Hepatocyte (in vitro differentiated cells): Measurements from ENCODE around the gene PRPF6. TPM values are rescaled to one million over a fixed set of nuclear protein-coding genes. Genes with fewer than 3 reads are reported as not detected.

Experiments used
- DNase-seq: peaks from one replicate; pipeline ENCODE4 v3.0.0-alpha.2; 2016; ENCODE audit warnings: low spot score
- H2AFZ ChIP-seq: fragments of 200-600 bp; sonication (generic); 2 replicates; pipeline ENCODE4 v1.6.0; 2016; ENCODE audit warnings: antibody characterized with exemption, mild to moderate bottlenecking
- H3K27ac ChIP-seq: fragments of 200-600 bp; sonication (generic); 2 replicates; pipeline ENCODE4 v1.5.1; 2016; ENCODE audit warnings: mild to moderate bottlenecking
- H3K27me3 ChIP-seq: fragments of 200-600 bp; sonication (generic); 2 replicates; pipeline ENCODE4 v1.6.1; 2016
- H3K36me3 ChIP-seq: fragments of 200-600 bp; sonication (generic); replicated peaks from 2 replicates; pipeline ENCODE4 v1.5.1; 2016; ENCODE audit warnings: low read depth; ENCODE audit not compliant: insufficient read depth
- H3K4me1 ChIP-seq: fragments of 200-600 bp; sonication (generic); 2 replicates; pipeline ENCODE4 v1.5.1; 2016; ENCODE audit warnings: mild to moderate bottlenecking, moderate library complexity; ENCODE audit not compliant: insufficient read depth
- H3K4me2 ChIP-seq: fragments of 200-600 bp; sonication (generic); 2 replicates; pipeline ENCODE4 v1.6.0; 2016
- H3K4me3 ChIP-seq: fragments of 200-600 bp; sonication (generic); 2 replicates; pipeline ENCODE4 v1.5.1; 2016; ENCODE audit warnings: mild to moderate bottlenecking
- H3K79me2 ChIP-seq: fragments of 200-600 bp; sonication (generic); 2 replicates; pipeline ENCODE4 v1.6.0; 2017; ENCODE audit warnings: mild to moderate bottlenecking
- H3K9me2 ChIP-seq: fragments of 200-600 bp; sonication (generic); replicated peaks from 2 replicates; pipeline ENCODE4 v1.6.0; 2017; ENCODE audit warnings: mild to moderate bottlenecking; ENCODE audit not compliant: insufficient read depth
- H3K9me3 ChIP-seq: fragments of 200-600 bp; sonication (generic); 2 replicates; pipeline ENCODE4 v1.5.1; 2016; ENCODE audit warnings: low read depth, mild to moderate bottlenecking
- H4K20me1 ChIP-seq: fragments of 200-600 bp; sonication (generic); 2 replicates; pipeline ENCODE4 v1.6.0; 2016; ENCODE audit warnings: mild to moderate bottlenecking; ENCODE audit not compliant: insufficient read depth, poor library complexity, severe bottlenecking
- CTCF ChIP-seq: fragments of 200-600 bp; sonication (generic); IDR thresholded peaks from 2 replicates; pipeline ENCODE4 v1.5.1; 2016; ENCODE audit warnings: antibody characterized with exemption, mild to moderate bottlenecking; ENCODE audit not compliant: poor library complexity
- EZH2 ChIP-seq: fragments of 200-600 bp; sonication (generic); IDR thresholded peaks from 2 replicates; pipeline ENCODE4 v1.6.1; 2016; ENCODE audit warnings: antibody characterized with exemption, mild to moderate bottlenecking, borderline replicate concordance
- EZH2phosphoT487 ChIP-seq: fragments of 200-600 bp; sonication (generic); IDR thresholded peaks from one replicate; pipeline ENCODE4 v1.6.1; 2018; ENCODE audit warnings: antibody characterized with exemption, mild to moderate bottlenecking, low read depth, moderate library complexity; ENCODE audit not compliant: unreplicated experiment, severe bottlenecking
- WGBS: methylation state at CpG from one replicate; pipeline ENCODE4 v1.1.6; 2016; ENCODE audit warnings: low lambda C conversion rate; ENCODE audit errors: missing lambda C conversion rate; 5-methylcytosine and 5-hydroxymethylcytosine counted together
- polyA plus RNA-seq: library from polyadenylated mRNA; unstranded; fragments of >200 nt; fragmentation: Nextera tagmentation; extraction: Ambion mirVana; gene quantifications from 2 replicates; pipeline ENCODE4 v1.2.1, GENCODE V29; 2016
- total RNA-seq: library from RNA; depleted of rRNA; stranded (reverse); fragments of >200 nt; gene quantifications from 2 replicates; pipeline ENCODE4 v1.2.3, GENCODE V29; 2014

PRPF6 gene
- total and polyA plus RNA-seq, 2 experiments from 2014 or later: 37.3 to 41.3 TPM

DNA sequence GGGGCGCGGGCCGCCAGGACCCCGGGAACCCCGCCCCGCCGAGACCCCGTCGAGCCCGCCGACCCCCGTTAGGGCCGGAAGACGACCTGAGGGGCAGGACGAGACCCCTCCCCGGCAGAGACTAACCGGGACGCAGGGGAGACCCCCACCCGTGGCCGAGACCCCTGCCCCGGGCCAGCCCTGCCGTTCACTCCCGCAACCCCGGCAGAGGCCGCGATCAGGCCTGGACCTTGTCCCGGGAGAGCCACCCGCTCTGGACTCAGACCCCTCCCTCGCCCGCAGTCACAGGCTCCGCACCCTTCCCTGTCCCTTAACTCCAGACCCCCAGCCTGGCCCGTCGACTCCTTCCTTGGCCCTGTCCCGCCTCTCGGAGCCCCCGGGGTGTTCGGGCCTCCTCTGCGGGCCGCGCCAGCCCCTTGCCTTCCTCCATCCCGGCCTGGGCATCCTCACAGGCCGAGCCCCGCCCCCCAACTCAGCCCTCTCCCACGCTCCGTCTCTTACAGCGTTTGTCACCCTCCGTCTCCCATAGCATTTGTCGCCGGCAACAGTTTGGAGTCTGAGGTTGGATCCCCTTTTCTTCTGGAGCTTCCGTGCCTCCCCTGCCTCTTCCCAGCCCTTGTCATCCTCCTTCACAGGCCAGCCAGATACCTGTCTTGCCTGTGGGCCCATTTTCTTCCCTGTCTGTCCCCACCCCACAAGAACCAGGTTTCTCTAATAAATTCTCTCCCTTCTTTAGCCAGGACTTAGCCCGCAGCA, 82.6 kb downstream of the PRPF6 start:
- Histone ChIP-seq H4K20me1 (no peaks in the 10 kb centered on the region), H3K4me2 (peak overlapping the region; percentile 95), H2AFZ (peak overlapping the region; percentile 63), H3K36me3 (no peaks in the 10 kb centered on the region), H3K79me2 (peaks cover 12% of the 10 kb centered on the region), H3K4me1 (peaks cover 13% of the 10 kb centered on the region), H3K9me2 (no peaks in the 10 kb centered on the region), H3K27ac (peak overlapping the region; percentile 34), H3K27me3 (no peaks in the 10 kb centered on the region), H3K9me3 (no peaks in the 10 kb centered on the region), H3K4me3 (peak overlapping the region; percentile 98)
- whole genome bisulfite sequencing: 13% methylated on average over 19 of the region's 51 CpGs
- no peak for TF ChIP-seq CTCF
- TF ChIP-seq EZH2: no peak
- no peak for TF ChIP-seq EZH2phosphoT487
- peak; percentile 67 for DNase-seq

- peaks cover 12% of the 10 kb centered on the region for H3K79me2 ChIP-seq
- no peak overlapping the region for H2AFZ ChIP-seq
- H3K27me3 ChIP-seq: no peaks in the 10 kb centered on the region
- peak overlapping the region; percentile 34 for H3K27ac ChIP-seq
- DNase-seq: no peak
- TF ChIP-seq CTCF (no peak), EZH2 (no peak), EZH2phosphoT487 (no peak)
- no peaks in the 10 kb centered on the region for H3K9me2 ChIP-seq
- H3K4me3 ChIP-seq: peak overlapping the region; percentile 98
- H3K36me3 ChIP-seq: no peaks in the 10 kb centered on the region
- H3K9me3 ChIP-seq: no peaks in the 10 kb centered on the region
- peaks cover 13% of the 10 kb centered on the region for H3K4me1 ChIP-seq
- no peaks in the 10 kb centered on the region for H4K20me1 ChIP-seq
- peak overlapping the region; percentile 95 for H3K4me2 ChIP-seq
- WGBS: 66% methylated on average over 12 of the region's 12 CpGs
These were observed 83.3 kb downstream of the PRPF6 start for GRCh38 chr20:64064145-64064698.

GRCh38 chr20:64065062-64065973, 84.4 kb downstream of the PRPF6 start:
- Histone ChIP-seq H3K27ac (no peak overlapping the region), H4K20me1 (no peaks in the 10 kb centered on the region), H3K9me3 (no peaks in the 10 kb centered on the region), H2AFZ (no peak overlapping the region), H3K79me2 (peaks cover 12% of the 10 kb centered on the region), H3K36me3 (no peaks in the 10 kb centered on the region), H3K4me2 (no peak overlapping the region), H3K27me3 (no peaks in the 10 kb centered on the region), H3K9me2 (no peaks in the 10 kb centered on the region), H3K4me3 (no peak overlapping the region), H3K4me1 (peaks cover 13% of the 10 kb centered on the region)
- 81% methylated on average over 24 of the region's 27 CpGs for WGBS
- TF ChIP-seq CTCF (no peak), EZH2 (no peak), EZH2phosphoT487 (no peak)
- DNase-seq: no peak
